DND-41 (cell line): ENCODE results near the gene PRKAG2.

Experiments used
- ATAC-seq: fragments of 200-7000 bp; cut with Tn5 transposase; 3 replicates; pipeline ENCODE4 v1.9.1; 2021; ENCODE audit warnings: low read depth; ENCODE audit not compliant: insufficient read depth
- DNase-seq: peaks from one replicate; pipeline ENCODE4 v3.0.0-alpha.2; 2020
- H2AFZ ChIP-seq: 2 replicates; pipeline ENCODE4 v1.6.0; 2012; ENCODE audit warnings: low read depth, low read length
- H3K27ac ChIP-seq: 2 replicates; pipeline ENCODE4 v1.5.1; 2012; ENCODE audit warnings: low read length, inconsistent platforms
- H3K27me3 ChIP-seq: fragments of 200-600 bp; sonication (generic); 2 replicates; pipeline ENCODE4 v1.6.0; 2012; ENCODE audit warnings: low read length, mild to moderate bottlenecking, inconsistent platforms; ENCODE audit not compliant: insufficient read depth, poor library complexity
- H3K36me3 ChIP-seq: 2 replicates; pipeline ENCODE4 v1.5.1; 2012; ENCODE audit warnings: low read length, inconsistent platforms; ENCODE audit not compliant: insufficient read depth
- H3K4me1 ChIP-seq: 2 replicates; pipeline ENCODE4 v1.5.1; 2012; ENCODE audit warnings: mild to moderate bottlenecking, low read length; ENCODE audit not compliant: insufficient read depth
- H3K4me2 ChIP-seq: 2 replicates; pipeline ENCODE4 v1.6.0; 2012; ENCODE audit warnings: mild to moderate bottlenecking, moderate library complexity, low read length, inconsistent platforms; ENCODE audit not compliant: insufficient read depth
- H3K4me3 ChIP-seq, 2 experiments: fragments of 200-600 bp in 1 of 2; shearing (Covaris generic) in 1 of 2; 2 replicates each; pipeline ENCODE4 v1.5.1; 2012 to 2016; ENCODE audit warnings: inconsistent platforms in 2 of 2, low read length in 2 of 2, mild to moderate bottlenecking in 2 of 2, low read depth in 1 of 2, moderate library complexity in 1 of 2
- H3K79me2 ChIP-seq: 2 replicates; pipeline ENCODE4 v1.6.0; 2012; ENCODE audit warnings: low read length, inconsistent platforms; ENCODE audit not compliant: insufficient read depth
- H3K9ac ChIP-seq: 2 replicates; pipeline ENCODE4 v1.6.0; 2012; ENCODE audit warnings: low read depth, mild to moderate bottlenecking, inconsistent platforms, low read length, moderate library complexity
- H3K9me3 ChIP-seq: 2 replicates; pipeline ENCODE4 v1.5.1; 2012; ENCODE audit warnings: low read length, moderate library complexity, mild to moderate bottlenecking, inconsistent platforms; ENCODE audit not compliant: insufficient read depth, severe bottlenecking
- H4K20me1 ChIP-seq: 2 replicates; pipeline ENCODE4 v1.6.0; 2012; ENCODE audit warnings: low read length; ENCODE audit not compliant: insufficient read depth
- EZH2 ChIP-seq: IDR thresholded peaks from 3 replicates; pipeline ENCODE4 v1.6.1; 2012; ENCODE audit warnings: borderline replicate concordance, low read depth, mild to moderate bottlenecking, moderate library complexity, low read length, inconsistent platforms; ENCODE audit not compliant: severe bottlenecking
- TF ChIP-seq, protein P1 (sequence below): IDR thresholded peaks from 2 replicates; pipeline ENCODE4 v1.5.1; 2012; ENCODE audit warnings: borderline replicate concordance, low read length, moderate library complexity, mild to moderate bottlenecking; ENCODE audit not compliant: poor library complexity, severe bottlenecking; ENCODE audit errors: extremely low read depth

PRKAG2 gene

DNA sequence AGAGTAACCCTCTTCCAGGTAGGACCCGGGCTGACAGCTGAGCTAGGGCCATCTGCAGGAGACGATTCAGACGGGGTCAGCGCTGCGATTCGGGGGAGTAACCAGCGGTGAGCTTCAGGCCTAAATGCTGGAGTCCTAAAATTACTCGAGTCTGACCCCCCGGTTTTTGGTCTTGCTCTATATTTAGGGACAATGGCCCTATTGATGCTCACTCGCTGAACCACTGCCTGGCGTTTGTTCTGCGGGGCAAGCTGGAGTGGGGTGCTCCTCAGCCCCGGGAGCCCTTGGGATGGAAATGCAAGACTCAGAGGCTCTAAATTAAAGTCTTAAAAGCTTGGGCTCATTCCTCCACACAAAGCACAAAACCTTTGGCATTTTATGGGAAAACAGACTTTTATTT, 120.0 kb downstream of the PRKAG2 start:
- Histone ChIP-seq H2AFZ (no peak overlapping the region), H3K9me3 (no peaks in the 10 kb centered on the region), H3K9ac (no peak overlapping the region), H3K27ac (no peak overlapping the region), H3K79me2 (no peaks in the 10 kb centered on the region), H3K4me3 (no peak overlapping the region), H4K20me1 (no peaks in the 10 kb centered on the region), H3K4me1 (no peaks in the 10 kb centered on the region), H3K27me3 (peaks cover 9% of the 10 kb centered on the region), H3K36me3 (no peaks in the 10 kb centered on the region), H3K4me2 (no peak overlapping the region)
- no peak for ATAC-seq
- DNase-seq = no peak
- TF ChIP-seq, protein P1, sequence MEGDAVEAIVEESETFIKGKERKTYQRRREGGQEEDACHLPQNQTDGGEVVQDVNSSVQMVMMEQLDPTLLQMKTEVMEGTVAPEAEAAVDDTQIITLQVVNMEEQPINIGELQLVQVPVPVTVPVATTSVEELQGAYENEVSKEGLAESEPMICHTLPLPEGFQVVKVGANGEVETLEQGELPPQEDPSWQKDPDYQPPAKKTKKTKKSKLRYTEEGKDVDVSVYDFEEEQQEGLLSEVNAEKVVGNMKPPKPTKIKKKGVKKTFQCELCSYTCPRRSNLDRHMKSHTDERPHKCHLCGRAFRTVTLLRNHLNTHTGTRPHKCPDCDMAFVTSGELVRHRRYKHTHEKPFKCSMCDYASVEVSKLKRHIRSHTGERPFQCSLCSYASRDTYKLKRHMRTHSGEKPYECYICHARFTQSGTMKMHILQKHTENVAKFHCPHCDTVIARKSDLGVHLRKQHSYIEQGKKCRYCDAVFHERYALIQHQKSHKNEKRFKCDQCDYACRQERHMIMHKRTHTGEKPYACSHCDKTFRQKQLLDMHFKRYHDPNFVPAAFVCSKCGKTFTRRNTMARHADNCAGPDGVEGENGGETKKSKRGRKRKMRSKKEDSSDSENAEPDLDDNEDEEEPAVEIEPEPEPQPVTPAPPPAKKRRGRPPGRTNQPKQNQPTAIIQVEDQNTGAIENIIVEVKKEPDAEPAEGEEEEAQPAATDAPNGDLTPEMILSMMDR = no peak
- TF ChIP-seq EZH2 = no peak

DNA sequence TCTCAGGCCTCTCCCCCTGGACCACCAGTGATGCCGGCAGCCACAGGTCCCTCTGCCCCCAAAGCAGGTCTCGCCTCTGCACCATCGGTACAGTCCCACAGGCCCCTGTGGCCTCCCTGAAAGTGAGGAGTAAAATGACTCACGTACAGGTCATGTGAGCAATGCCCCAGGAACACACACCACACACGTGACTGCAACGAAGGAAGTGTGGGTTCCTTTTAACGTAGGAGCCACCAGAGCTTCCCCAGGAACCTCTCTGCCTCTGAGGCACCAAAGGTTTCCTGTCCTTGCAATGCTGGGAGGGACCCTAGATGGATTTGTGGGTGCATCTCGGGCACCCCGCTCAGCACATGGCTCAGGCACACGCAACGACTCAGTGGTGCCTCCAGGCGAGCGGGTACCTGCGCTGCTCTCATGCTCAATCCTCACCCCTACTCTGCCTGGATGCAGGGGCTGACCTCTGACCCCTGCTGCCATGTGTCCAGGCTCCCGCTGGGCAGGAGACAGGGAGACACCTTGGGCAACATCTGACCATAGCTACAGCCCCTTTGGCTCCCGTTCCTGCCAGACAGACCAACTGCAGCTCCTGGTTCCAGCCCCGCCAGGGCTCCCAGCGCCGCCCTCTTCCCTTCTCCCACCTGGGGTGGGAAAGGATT, 120.7 kb downstream of the PRKAG2 start:
- Histone ChIP-seq H3K27me3 (peaks cover 9% of the 10 kb centered on the region), H4K20me1 (no peaks in the 10 kb centered on the region), H2AFZ (no peak overlapping the region), H3K79me2 (no peaks in the 10 kb centered on the region), H3K9me3 (no peaks in the 10 kb centered on the region), H3K27ac (no peak overlapping the region), H3K9ac (no peak overlapping the region), H3K4me3 (no peak overlapping the region), H3K36me3 (no peaks in the 10 kb centered on the region), H3K4me1 (no peaks in the 10 kb centered on the region), H3K4me2 (no peak overlapping the region)
- ATAC-seq (peak; percentile 30; the same call in 1 of the 3 replicates), DNase-seq (peak; percentile 7)
- TF ChIP-seq, protein P1 = no peak
- TF ChIP-seq EZH2 = no peak

DNA sequence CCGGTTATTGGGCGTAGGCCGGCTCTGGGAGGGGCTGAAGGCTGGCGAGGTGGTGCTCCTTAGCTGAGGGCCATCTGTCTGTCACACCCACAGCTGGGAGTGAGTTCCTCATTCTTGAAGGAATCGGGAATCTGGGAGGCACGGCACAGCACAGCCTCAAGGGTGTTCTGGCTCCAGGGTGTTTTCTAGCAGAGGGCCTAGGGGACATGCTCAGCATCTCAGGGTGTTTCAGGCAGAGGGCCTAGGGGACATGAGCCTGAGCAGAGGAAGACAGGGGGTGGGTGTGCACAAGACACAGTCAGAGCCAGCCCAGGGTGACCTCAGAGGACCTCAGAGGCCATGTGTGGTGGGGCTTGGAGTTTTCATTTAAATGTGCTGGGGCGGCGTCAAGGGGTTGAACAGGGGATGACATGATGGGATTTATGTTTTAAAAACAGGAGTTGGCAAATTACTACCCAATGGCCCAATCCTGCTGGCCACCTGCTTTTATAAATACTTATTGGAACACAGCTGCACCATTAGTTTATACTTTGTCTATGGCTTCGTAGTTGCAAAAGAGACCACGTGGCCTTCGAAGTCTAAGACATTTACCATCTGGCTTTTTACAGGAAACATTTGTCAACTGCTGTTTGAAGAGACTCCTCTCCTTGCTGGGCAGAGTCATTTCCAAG, 121.6 kb downstream of the PRKAG2 start:
- Histone ChIP-seq H2AFZ (no peak overlapping the region), H3K79me2 (no peaks in the 10 kb centered on the region), H3K9me3 (no peaks in the 10 kb centered on the region), H3K9ac (no peak overlapping the region), H3K4me1 (no peaks in the 10 kb centered on the region), H3K36me3 (no peaks in the 10 kb centered on the region), H3K27ac (no peak overlapping the region), H3K4me2 (no peak overlapping the region), H3K4me3 (no peak overlapping the region), H4K20me1 (no peaks in the 10 kb centered on the region), H3K27me3 (peaks cover 9% of the 10 kb centered on the region)
- no peak for DNase-seq
- ATAC-seq = no peak
- TF ChIP-seq EZH2 = no peak
- TF ChIP-seq, protein P1 = no peak
